Right forelimb (tissue), 1 donor: ENCODE measurements around the gene SF3A2.

ENCODE experiments used
- DNase-seq: peaks from one replicate; pipeline ENCODE4 v3.0.0-alpha.2; 2018

Gene SF3A2

GRCh38 chr19:2227415-2228156 is 9.0 kb upstream of the SF3A2 start:
- no peak for DNase-seq

- no peak for DNase-seq
These were observed 8.2 kb upstream of the SF3A2 start for GRCh38 chr19:2228157-2229030.

GRCh38 chr19:2229103-2230032 is 7.3 kb upstream of the SF3A2 start:
- no peak for DNase-seq

GRCh38 chr19:2230033-2230531 is 6.5 kb upstream of the SF3A2 start:
- no peak for DNase-seq

- DNase-seq: no peak
These were observed 5.7 kb upstream of the SF3A2 start for GRCh38 chr19:2230807-2231533.

GRCh38 chr19:2231621-2232221 is 4.9 kb upstream of the SF3A2 start:
- DNase-seq: no peak

GRCh38 chr19:2232286-2233151 is 4.1 kb upstream of the SF3A2 start:
- DNase-seq: no peak

GRCh38 chr19:2233601-2234280 is 2.9 kb upstream of the SF3A2 start:
- DNase-seq: no peak

- DNase-seq: no peak
These were observed 1.6 kb upstream of the SF3A2 start for GRCh38 chr19:2234996-2235380.

- no peak for DNase-seq
These were observed 1.1 kb upstream of the SF3A2 start for GRCh38 chr19:2235381-2236063.

GRCh38 chr19:2236064-2236313 is 635 bp upstream of the SF3A2 start:
- no peak for DNase-seq

- DNase-seq: no peak
These were observed 636 bp downstream of the SF3A2 start for GRCh38 chr19:2237051-2237868.

- DNase-seq: no peak
These were observed 1.2 kb downstream of the SF3A2 start for GRCh38 chr19:2237869-2238153.

GRCh38 chr19:2239173-2239572 is 2.5 kb downstream of the SF3A2 start:
- no peak for DNase-seq

GRCh38 chr19:2239771-2240770 is 3.4 kb downstream of the SF3A2 start:
- DNase-seq: no peak

- no peak for DNase-seq
These were observed 4.5 kb downstream of the SF3A2 start for GRCh38 chr19:2240881-2241760.

- no peak for DNase-seq
These were observed 5.5 kb downstream of the SF3A2 start for GRCh38 chr19:2242092-2242537.
